NCI-H187 treated with DMSO at 0.1 percent for 48 hours (cell line): ENCODE results near the gene RAB6B.

Source experiments
- DNase-seq: peaks from one replicate; lab custom pipeline; 2025; lab: John Stamatoyannopoulos, UW

Gene RAB6B

GRCh38 chr3:133857767-133858166, 37.9 kb downstream of the RAB6B start:
- no peak for DNase-seq

GRCh38 chr3:133856316-133856715, 39.4 kb downstream of the RAB6B start:
- no peak for DNase-seq

- DNase-seq, result no peak
Observed at GRCh38 chr3:133855772-133856171, 39.9 kb downstream of the RAB6B start.

- no peak for DNase-seq
Observed at GRCh38 chr3:133855002-133855370, 40.7 kb downstream of the RAB6B start.

- DNase-seq, result no peak
Observed at GRCh38 chr3:133854264-133855001, 41.2 kb downstream of the RAB6B start.

DNA sequence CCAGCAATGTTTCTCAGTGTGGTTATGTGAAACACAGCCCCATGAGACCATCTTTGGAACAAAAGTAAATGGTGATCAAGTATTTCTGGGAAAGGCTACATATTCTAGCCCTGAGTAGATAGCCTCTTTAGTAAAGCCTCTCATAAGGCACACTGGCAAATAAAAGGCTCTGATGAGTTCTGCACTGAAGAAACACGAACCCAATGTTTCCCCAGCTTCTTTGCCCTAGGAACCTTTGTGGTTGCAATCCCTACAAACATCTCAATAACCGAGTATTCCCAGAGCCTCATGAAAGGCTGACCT, 41.8 kb downstream of the RAB6B start:
- no peak for DNase-seq

DNA sequence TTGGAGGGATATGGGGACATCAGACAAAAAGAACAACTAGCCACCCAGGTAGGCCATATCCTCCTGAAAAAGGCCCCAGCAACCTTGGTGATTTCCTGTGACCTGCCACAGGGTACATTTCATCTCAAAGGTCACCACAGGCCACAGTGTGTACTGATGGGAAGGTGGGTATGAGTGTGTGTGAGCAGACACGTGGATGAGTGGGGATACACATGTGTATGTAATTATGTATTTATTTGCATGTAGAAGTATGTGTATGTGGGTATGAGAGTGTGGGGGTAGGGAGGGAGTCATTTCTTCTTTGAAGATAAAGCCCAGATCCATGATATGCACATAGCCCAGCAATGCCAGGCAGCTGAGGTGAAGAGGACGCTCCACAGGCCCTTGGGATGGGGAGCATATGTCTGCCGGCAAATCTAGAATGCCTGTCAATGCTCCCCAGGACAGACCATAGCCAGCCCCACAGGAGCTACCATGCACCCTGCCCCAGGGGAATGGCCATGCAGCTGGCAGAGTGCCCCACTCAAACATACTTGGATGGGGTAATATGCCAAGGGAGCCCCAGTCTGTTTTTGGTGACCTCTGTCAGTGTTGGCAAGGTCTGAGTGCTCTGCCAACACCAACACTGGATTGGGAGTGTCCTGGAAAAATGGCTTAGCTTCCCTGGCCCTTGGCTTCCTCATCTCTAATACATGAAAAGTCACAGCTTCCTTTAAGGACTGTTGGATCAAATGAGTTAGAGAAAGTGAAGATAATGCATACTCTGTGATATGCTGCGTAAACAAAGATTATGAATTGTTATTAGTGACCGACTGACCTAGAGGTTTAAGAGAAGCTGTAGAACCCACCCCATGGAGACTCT, 42.4 kb downstream of the RAB6B start:
- no peak for DNase-seq

DNA sequence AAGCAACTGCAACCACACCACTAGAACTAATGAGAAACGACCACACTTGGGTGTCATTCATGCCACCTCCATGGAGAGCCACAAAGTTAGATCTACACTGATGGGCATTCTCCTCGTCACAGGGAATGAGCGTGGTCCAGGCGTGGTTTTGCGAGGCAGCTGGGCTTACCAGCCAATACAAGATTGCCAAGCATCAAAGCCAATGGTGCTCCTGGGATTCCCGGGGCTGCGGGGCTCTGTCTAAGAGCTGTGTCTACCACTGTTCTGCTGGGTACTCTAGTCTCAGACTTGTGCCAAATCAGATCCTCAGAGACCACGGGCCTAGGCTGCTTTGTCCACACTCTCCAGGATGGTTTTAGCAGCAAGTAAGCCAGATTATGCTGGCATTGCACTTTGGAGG, 43.8 kb downstream of the RAB6B start:
- DNase-seq, result no peak

DNA sequence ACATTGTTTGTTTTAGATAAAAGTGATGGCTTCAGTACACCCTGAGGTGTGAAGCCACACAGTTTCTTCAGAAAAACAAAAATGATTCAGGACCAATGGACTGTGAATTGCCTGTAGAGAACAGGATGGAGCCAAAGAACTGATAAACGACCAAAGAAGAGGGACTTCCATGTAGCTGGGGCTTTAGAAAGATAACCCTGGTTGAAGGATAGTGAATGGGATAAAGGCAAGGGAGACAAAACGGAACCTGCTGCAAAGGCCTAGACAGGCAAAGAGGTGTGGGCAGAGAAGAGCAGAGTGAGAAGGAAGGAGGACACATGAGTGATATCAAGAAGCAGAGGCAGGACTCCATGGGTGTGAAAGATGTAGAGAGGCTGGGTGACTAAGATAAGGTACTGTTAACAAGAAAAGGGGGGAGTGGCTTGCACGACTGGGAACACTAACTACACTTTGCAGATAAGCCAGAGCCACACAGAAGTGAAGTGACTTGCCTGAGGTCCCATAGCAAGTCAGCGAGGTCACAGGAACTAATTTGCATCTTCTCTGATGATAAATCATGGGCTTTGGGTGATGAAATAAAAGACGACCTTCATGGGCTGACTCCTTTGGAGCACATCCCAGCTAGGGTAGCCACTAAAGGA, 44.3 kb downstream of the RAB6B start:
- no peak for DNase-seq

DNA sequence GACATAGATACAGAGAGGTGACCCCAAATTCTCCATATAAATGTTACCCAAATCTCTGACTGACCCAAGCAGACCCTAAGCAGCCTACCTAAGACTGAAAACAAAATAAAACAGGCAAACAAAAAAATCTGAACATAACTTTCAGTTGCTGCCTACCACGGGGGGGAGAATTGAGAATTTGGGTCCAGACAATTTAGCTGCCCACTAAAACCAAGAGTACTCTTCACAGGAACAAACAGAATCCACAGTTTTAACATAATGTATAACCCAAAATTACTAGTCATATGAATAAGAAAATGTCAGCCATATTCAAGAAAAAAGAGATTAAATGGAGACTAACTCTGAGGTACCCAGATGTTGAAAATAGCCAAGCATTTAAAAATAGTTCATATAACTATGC, 45.6 kb downstream of the RAB6B start:
- DNase-seq, result no peak

GRCh38 chr3:133849346-133849745, 46.3 kb downstream of the RAB6B start:
- DNase-seq, result no peak

- DNase-seq, result no peak
Observed at GRCh38 chr3:133845127-133845526, 50.6 kb downstream of the RAB6B start.

- no peak for DNase-seq
Observed at GRCh38 chr3:133843634-133844033, 52.0 kb downstream of the RAB6B start.

- DNase-seq, result no peak
Observed at GRCh38 chr3:133842158-133842557, 53.5 kb downstream of the RAB6B start.

DNA sequence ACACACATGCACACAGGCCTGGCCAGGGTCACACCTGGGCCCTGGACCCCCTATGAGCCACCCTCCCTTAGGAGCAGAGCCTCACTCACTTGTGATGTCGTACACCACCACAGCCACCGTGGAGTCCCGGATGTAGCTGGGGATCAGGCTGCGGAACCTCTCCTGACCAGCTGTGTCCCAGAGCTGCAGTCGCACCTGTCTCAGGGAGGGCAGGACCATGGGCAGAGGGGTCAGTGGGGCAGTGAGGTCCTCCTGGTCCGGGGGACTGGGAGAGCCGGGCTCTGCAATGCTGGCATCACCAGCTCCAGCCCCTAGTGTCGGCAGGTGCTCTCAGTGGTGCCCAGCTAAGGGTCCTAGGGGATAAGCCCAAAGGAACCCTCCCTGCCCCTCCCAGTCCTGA, 54.5 kb downstream of the RAB6B start:
- no peak for DNase-seq

- no peak for DNase-seq
Observed at GRCh38 chr3:133840767-133841166, 54.9 kb downstream of the RAB6B start.

DNA sequence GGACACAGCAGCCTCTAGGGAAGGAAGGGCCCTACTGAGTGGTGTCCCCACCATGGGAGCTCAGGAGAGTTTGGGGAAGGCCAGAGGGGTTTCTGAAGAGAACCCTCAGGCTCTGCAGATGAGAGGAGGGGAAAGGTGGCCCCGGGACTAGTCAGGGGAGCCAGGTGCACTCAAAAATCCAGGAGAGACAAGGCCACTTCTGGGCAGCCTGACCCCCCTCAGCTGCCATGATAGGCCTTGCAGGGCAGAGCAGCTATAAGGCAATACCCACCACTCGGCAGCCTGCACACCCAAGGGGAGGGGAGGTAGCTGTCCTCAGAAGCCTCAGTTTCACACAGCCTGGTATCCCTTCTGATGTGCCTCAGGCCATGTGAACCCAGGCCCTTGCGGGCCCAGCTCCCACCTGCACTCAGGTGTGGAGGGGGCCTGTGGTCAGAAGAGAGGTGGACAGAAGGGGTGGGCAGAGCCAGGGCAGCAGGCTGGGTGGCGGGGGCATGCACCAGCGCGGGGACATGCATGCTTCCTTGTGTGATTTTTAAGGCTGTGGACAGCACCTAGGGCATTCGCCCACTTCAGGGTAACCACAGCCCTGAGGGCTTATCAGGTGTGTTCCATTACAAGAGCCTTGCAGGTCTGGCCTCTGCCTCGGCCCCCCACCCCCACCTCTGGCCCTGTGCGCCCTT, 55.5 kb downstream of the RAB6B start:
- DNase-seq, result no peak

DNA sequence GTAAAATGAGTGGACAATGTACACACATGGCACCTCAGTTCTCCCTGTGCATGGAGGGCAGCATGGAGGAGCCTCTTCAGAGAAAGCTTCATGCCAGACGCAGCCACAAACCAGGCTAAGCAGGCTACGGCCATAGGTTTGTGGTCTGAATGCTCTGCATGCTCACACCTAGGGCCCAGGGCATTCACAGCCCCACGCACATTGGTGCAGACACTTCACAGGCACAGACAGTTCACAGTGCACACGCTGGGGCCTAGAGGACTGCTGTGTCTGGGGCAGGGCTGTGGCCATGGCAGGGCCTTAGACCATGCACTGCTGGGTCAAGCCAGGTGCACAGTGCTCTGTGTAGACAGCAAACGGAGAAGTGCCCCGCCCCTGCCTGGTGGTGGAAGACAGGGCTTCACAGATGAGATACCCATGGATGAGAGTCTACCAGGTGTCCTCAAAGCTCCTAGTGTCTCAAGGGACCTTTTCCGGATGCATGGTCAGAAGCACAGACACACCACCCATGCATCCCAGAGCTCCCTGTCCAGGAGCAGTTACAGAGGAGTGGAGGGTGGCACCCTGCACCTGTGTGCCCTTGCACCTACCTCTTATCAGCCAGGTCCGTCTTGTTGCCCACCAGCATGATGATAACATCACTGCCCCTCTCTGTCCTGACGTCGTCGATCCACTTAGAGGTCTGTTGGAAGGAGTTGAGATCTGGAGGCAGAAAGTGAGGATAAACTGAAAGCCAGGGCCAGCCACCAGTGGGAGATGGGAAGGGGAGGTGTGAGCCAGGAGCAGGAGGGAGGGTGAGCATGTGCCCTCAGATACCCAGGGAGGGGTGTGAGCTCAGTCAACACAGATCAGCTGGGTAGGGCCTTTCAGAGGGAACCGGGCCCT, 56.5 kb downstream of the RAB6B start:
- DNase-seq, result no peak

- no peak for DNase-seq
Observed at GRCh38 chr3:133838296-133838789, 57.3 kb downstream of the RAB6B start.

DNA sequence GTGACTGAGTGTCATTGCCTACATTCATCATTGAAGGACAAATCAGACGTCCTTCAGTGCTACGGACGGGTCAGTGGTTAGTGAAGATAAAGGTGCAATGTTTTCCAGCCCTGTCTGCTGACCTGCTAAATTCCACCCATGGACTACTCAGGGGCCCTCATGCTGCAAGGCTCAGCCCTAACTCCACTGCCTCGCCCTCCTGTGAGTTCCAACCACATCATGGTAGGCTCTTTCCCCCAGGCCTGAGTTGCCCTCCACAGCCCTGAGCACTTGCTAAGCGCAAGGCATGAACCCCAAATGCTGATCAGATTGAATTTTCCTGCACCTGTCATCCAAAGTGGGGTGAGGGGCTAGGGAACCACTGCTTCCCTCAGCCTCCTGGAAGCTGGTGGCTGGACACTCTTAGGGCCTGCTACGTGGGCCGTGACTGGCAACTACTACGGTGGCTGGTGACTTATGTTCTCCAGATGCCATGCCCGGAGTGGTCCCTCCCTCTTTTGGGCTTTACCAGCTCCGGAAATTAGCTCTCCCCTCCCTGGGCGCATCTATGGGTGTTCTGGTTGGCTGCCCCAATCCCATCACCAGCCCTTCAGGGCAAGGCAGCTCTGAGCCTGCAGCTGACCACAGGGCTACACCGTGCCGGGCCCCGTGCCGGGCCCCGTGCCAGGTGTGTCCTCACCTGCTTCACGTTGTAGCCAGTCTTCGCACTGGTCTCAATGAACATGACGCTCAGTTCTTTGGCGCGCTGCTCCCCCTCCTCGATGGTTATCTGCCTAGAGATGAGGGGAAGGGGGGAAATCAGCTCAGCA, 58.0 kb downstream of the RAB6B start:
- no peak for DNase-seq
